GM12878 (cell line): ENCODE measurements around the gene ACTA2. TPM values are rescaled to one million over a fixed set of nuclear protein-coding genes. Genes with fewer than 3 reads are reported as not detected.

Source experiments
- ATAC-seq: fragments of 200-7000 bp; cut with Tn5 transposase; 3 replicates; pipeline ENCODE4 v1.9.1; 2020; ENCODE audit warnings: mild to moderate bottlenecking, moderate library complexity
- BruUV-seq: library from RNA; stranded (reverse); fragments of 400-500 nt; replicated peaks from 2 replicates; lab custom pipeline; 2021; lab: Mats Ljungman, UMichigan
- CTCF ChIA-PET: fragments of 300-600 bp; sonication (Branson Sonifier 250); formaldehyde crosslinking; extraction: SDS; loops from one replicate; lab custom pipeline; 2021; ENCODE audit warnings: inconsistent platforms; lab: Yijun Ruan, JAX
- POLR2A ChIA-PET: fragments of 350-600 bp; formaldehyde crosslinking; extraction: SDS; loops from one replicate; lab custom pipeline; 2021; ENCODE audit warnings: inconsistent platforms; lab: Charles Lee
- RAD21 ChIA-PET: fragments of 300-600 bp; sonication (Branson Sonifier 250); formaldehyde crosslinking; loops from one replicate; lab custom pipeline; 2023; ENCODE audit warnings: antibody characterized with exemption; ENCODE audit not compliant: unreplicated experiment; lab: Charles Lee
- SMC1A ChIA-PET: fragments of 300-600 bp; sonication (Branson Sonifier 250); formaldehyde crosslinking; loops from one replicate; lab custom pipeline; 2023; ENCODE audit not compliant: unreplicated experiment, uncharacterized antibody; lab: Charles Lee
- DNase-seq: peaks from one replicate; pipeline ENCODE4 v3.0.0-alpha.2; 2011; ENCODE audit warnings: low read depth, low spot score
- FAIRE-seq: peaks from 3 replicates; lab custom pipeline; 2011; peaks lifted over from hg19 to GRCh38; lab: Jason Lieb, UNC
- H2AFZ ChIP-seq: 2 replicates; pipeline ENCODE4 v1.6.0; 2011; ENCODE audit warnings: low read depth, low read length, control low read depth; ENCODE audit not compliant: control insufficient read depth
- H3K27ac ChIP-seq: 2 replicates; pipeline ENCODE4 v1.5.1; 2011; ENCODE audit warnings: control low read depth; ENCODE audit not compliant: control insufficient read depth, insufficient read depth
- H3K27me3 ChIP-seq, 2 experiments: replicated peaks in 1 of 2; 2 replicates each; pipeline versions ENCODE4 v1.6.0 to v1.6.1; 2011; ENCODE audit warnings: low read length in 1 of 2; ENCODE audit not compliant: control insufficient read depth in 2 of 2, insufficient read depth in 2 of 2
- H3K36me3 ChIP-seq, 2 experiments: 2 replicates each; pipeline ENCODE4 v1.5.1; 2011; ENCODE audit warnings: low read length in 1 of 2; ENCODE audit not compliant: control insufficient read depth in 2 of 2, insufficient read depth in 2 of 2
- H3K4me1 ChIP-seq: 2 replicates; pipeline ENCODE4 v1.6.1; 2011; ENCODE audit warnings: mild to moderate bottlenecking, low read length, moderate library complexity, mixed read lengths; ENCODE audit not compliant: control insufficient read depth, insufficient read depth
- H3K4me2 ChIP-seq: 2 replicates; pipeline ENCODE4 v1.6.0; 2011; ENCODE audit warnings: control low read depth; ENCODE audit not compliant: control insufficient read depth, insufficient read depth
- H3K4me3 ChIP-seq: fragments of 200-600 bp; sonication (generic); 2 replicates; pipeline ENCODE4 v1.5.1; 2016
- H3K79me2 ChIP-seq: 2 replicates; pipeline ENCODE4 v1.6.0; 2011; ENCODE audit warnings: low read length; ENCODE audit not compliant: control insufficient read depth, insufficient read depth
- H3K9ac ChIP-seq: 2 replicates; pipeline ENCODE4 v1.8.0; 2011; ENCODE audit warnings: low read length, control low read depth, mixed read lengths; ENCODE audit not compliant: control insufficient read depth, insufficient read depth
- H3K9me3 ChIP-seq: replicated peaks from 3 replicates; pipeline ENCODE4 v1.5.1; 2011; ENCODE audit warnings: mild to moderate bottlenecking, low read length; ENCODE audit not compliant: control insufficient read depth, insufficient read depth
- H4K20me1 ChIP-seq: 2 replicates; pipeline ENCODE4 v1.6.0; 2011; ENCODE audit not compliant: control insufficient read depth, insufficient read depth
- ATF3 ChIP-seq: IDR thresholded peaks from 2 replicates; pipeline ENCODE4 v1.6.1; 2011; ENCODE audit warnings: low read depth, mild to moderate bottlenecking, low read length, moderate library complexity, borderline replicate concordance; ENCODE audit errors: extremely low read depth
- CREM ChIP-seq: IDR thresholded peaks from 2 replicates; pipeline ENCODE4 v1.6.1; 2014; ENCODE audit warnings: antibody characterized with exemption, low read depth
- DPF2 ChIP-seq: fragments of 450-650 bp; IDR thresholded peaks from 2 replicates; pipeline ENCODE4 v1.6.1; 2017; ENCODE audit warnings: mild to moderate bottlenecking
- E2F8 ChIP-seq: fragments of 450-650 bp; IDR thresholded peaks from 2 replicates; pipeline ENCODE4 v1.6.1; 2018; ENCODE audit warnings: mild to moderate bottlenecking, low read depth, moderate library complexity; ENCODE audit not compliant: partially characterized antibody
- IKZF2 ChIP-seq, 2 experiments: fragments of 450-650 bp; IDR thresholded peaks; 2 replicates each; pipeline ENCODE4 v1.6.1; 2017; ENCODE audit warnings: mild to moderate bottlenecking in 2 of 2, moderate library complexity in 2 of 2
- MTA3 ChIP-seq: IDR thresholded peaks from 2 replicates; pipeline ENCODE4 v1.6.1; 2012; ENCODE audit warnings: low read length, inconsistent platforms, borderline replicate concordance
- RAD51 ChIP-seq: fragments of 450-650 bp; IDR thresholded peaks from 2 replicates; pipeline ENCODE4 v1.6.1; 2016; ENCODE audit warnings: moderate library complexity, mild to moderate bottlenecking, inconsistent platforms
- RBBP5 ChIP-seq: fragments of 200-600 bp; sonication (generic); conservative IDR thresholded peaks from 2 replicates; pipeline ENCODE4 v1.6.1; 2016
- RCOR1 ChIP-seq: conservative IDR thresholded peaks from 2 replicates; pipeline ENCODE4 v1.6.1; 2012; ENCODE audit warnings: low read depth, low read length, improper control_type of control experiment
- SMAD5 ChIP-seq: IDR thresholded peaks from 2 replicates; pipeline ENCODE4 v1.6.1; 2016; ENCODE audit warnings: antibody characterized with exemption, low read depth
- SPI1 ChIP-seq: IDR thresholded peaks from 2 replicates; pipeline ENCODE4 v1.6.1; 2011; ENCODE audit warnings: low read depth, mild to moderate bottlenecking, low read length, moderate library complexity, borderline replicate concordance; ENCODE audit not compliant: insufficient read depth
- ZBED1 ChIP-seq: IDR thresholded peaks from 2 replicates; pipeline ENCODE4 v1.6.1; 2016; ENCODE audit warnings: borderline replicate concordance
- ZNF592 ChIP-seq: fragments of 450-650 bp; IDR thresholded peaks from 2 replicates; pipeline ENCODE4 v1.6.1; 2017; ENCODE audit warnings: mild to moderate bottlenecking, moderate library complexity
- WGBS: methylation state at CpG from one replicate; pipeline ENCODE4 v1.1.6; 2016; ENCODE audit warnings: low lambda C conversion rate; ENCODE audit not compliant: insufficient replicate concordance, insufficient coverage; ENCODE audit errors: missing lambda C conversion rate; 5-methylcytosine and 5-hydroxymethylcytosine counted together
- in situ Hi-C: fragments of 300-500 bp; cut with MboI; formaldehyde crosslinking; loops from 9 replicates; pipeline ENCODE4 v1.14.3; 2018; ENCODE audit warnings: mixed read lengths
- intact Hi-C: fragments of 100-400 bp; cut with micrococcal nuclease; formaldehyde crosslinking; loops from one replicate; pipeline ENCODE4 v1.14.2; 2022; ENCODE audit not compliant: unreplicated experiment
- polyA plus RNA-seq, 11 experiments: library from polyadenylated mRNA; depleted of rRNA in 4 of 11; unstranded in 6 of 11; stranded (reverse) in 5 of 11; fragments of >200 nt; fragmentation: Nextera tagmentation in 4 of 11; fragmentation: Illumina TruSeq in 1 of 11; extraction: Ambion mirVana in 4 of 11; extraction: Trizol in 1 of 11; gene quantifications; 1 replicate in 1 of 11; 2 replicates in 10 of 11; pipeline versions ENCODE4 v1.2.1 to v1.2.3, GENCODE V29; 2011 to 2016; ENCODE audit warnings: inconsistent platforms in 2 of 11, missing spikeins in 2 of 11, low read depth in 1 of 11
- total RNA-seq, 4 experiments: library from RNA; depleted of rRNA in 3 of 4; stranded (reverse); fragments of >200 nt in 3 of 4; fragmentation: Illumina TruSeq in 1 of 4; extraction: Trizol in 1 of 4; gene quantifications; 2 replicates each; pipeline versions ENCODE4 v1.2.1 to v1.2.3, GENCODE V29; 2013 to 2021
- TF ChIP-seq, protein P1 (sequence below): IDR thresholded peaks from 2 replicates; pipeline ENCODE4 v1.6.1; 2011; ENCODE audit warnings: mild to moderate bottlenecking, low read depth, low read length, moderate library complexity; ENCODE audit not compliant: insufficient replicate concordance

ACTA2 gene
- total and polyA plus RNA-seq, 10 of the 15 experiments (the other 5 are each of a cell fraction or from before 2014, with no cell fraction given) = 7.4 to 78.2 (median 32.4) TPM

GRCh38 chr10:88991161-88991898, 38.8 kb upstream of the ACTA2 start:
- Histone ChIP-seq H3K9ac (peak overlapping the region; percentile 98), H3K79me2 (peaks cover 77% of the 10 kb centered on the region), H3K4me1 (peaks cover 17% of the 10 kb centered on the region), H3K27ac (peak overlapping the region; percentile 98), H4K20me1 (no peaks in the 10 kb centered on the region), H3K36me3 (no peaks in the 10 kb centered on the region), H2AFZ (peak overlapping the region; percentile 65), H3K4me3 (peak overlapping the region; percentile 83), H3K4me2 (peak overlapping the region; percentile 92; the same call in 1 of the 2 replicates), H3K27me3 (no peaks in the 10 kb centered on the region), H3K9me3 (no peaks in the 10 kb centered on the region)
- POLR2A ChIA-PET = interaction anchor here (0.6 to 4.7 kb wide), 10 partner anchors 10 to 410 kb away, joined by 3 to 27 read pairs (median 6); no protein-coding TSS in a partner anchor
- 2% methylated on average over 38 of the region's 38 CpGs for WGBS
- SMC1A ChIA-PET = interaction anchor here (0.6 to 8.7 kb wide), 9 partner anchors 19 to 227 kb away, joined by 3 to 114 read pairs (median 16); no protein-coding TSS in a partner anchor
- ATAC-seq (peak; percentile 52), FAIRE-seq (no peak), DNase-seq (no peak)
- intact Hi-C loops = loop anchor here (2.0 to 10.0 kb wide), 3 partner anchors 109 to 403 kb away; partner anchors contain the start of genes IFIT1 and STAMBPL1
- BruUV-seq = TSS peak; percentile 67
- RAD21 ChIA-PET = interaction anchor here (0.6 to 9.1 kb wide), 16 partner anchors 8 to 261 kb away, joined by 3 to 66 read pairs (median 6); partner anchors contain the start of genes LIPA and STAMBPL1
- in situ Hi-C loops = no loop called here
- CTCF ChIA-PET = interaction anchor here (0.8 to 10.6 kb wide), 13 partner anchors 8 to 226 kb away, joined by 3 to 250 read pairs (median 7); no protein-coding TSS in a partner anchor
- peak in 1 of 2 experiments; percentile 37; a peak in 1 of 4 replicates for TF ChIP-seq IKZF2 (IDR thresholded peaks at IDR 0.05)
- TF ChIP-seq RCOR1 = no peak
- no peak for TF ChIP-seq RBBP5
- TF ChIP-seq ATF3 = no peak
- no peak for TF ChIP-seq RAD51
- peak; percentile 33; the same call in 1 of the 2 replicates for TF ChIP-seq CREM
- no peak for TF ChIP-seq SMAD5
- TF ChIP-seq E2F8 = no peak
- TF ChIP-seq MTA3 = no peak
- peak; percentile 75 for TF ChIP-seq DPF2
- TF ChIP-seq, protein P1, sequence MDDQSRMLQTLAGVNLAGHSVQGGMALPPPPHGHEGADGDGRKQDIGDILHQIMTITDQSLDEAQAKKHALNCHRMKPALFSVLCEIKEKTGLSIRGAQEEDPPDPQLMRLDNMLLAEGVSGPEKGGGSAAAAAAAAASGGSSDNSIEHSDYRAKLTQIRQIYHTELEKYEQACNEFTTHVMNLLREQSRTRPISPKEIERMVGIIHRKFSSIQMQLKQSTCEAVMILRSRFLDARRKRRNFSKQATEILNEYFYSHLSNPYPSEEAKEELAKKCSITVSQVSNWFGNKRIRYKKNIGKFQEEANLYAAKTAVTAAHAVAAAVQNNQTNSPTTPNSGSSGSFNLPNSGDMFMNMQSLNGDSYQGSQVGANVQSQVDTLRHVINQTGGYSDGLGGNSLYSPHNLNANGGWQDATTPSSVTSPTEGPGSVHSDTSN = no peak
- no peak for TF ChIP-seq ZNF592
- no peak for TF ChIP-seq SPI1
- TF ChIP-seq ZBED1 = no peak; the same call in 1 of the 2 replicates
